Prostate gland (tissue), 2 donors: Measurements from ENCODE around the gene AADACL3. TPM values are rescaled to one million over a fixed set of nuclear protein-coding genes. Genes with fewer than 3 reads are reported as not detected.

Experiments used
- DNase-seq: peaks from one replicate; pipeline ENCODE4 v3.0.0-alpha.2; 2019; ENCODE audit warnings: low spot score
- H3K27ac ChIP-seq, 2 donors: fragments of 200-600 bp; sonication (generic); 2 replicates each; pipeline ENCODE4 v1.5.1; 2017 to 2019
- H3K27me3 ChIP-seq: fragments of 200-600 bp; sonication (generic); replicated peaks from 2 replicates; pipeline ENCODE4 v1.5.1; 2019; ENCODE audit not compliant: insufficient read depth
- H3K36me3 ChIP-seq, 2 donors: fragments of 200-600 bp; sonication (generic); 1 replicate in 1 of 2; 2 replicates in 1 of 2; pipeline versions ENCODE4 v1.5.1 to v1.8.1; 2017 to 2019
- H3K4me1 ChIP-seq: fragments of 200-600 bp; sonication (generic); replicated peaks from 2 replicates; pipeline ENCODE4 v1.5.1; 2019
- H3K4me3 ChIP-seq, 2 donors: fragments of 200-600 bp; sonication (generic); 2 replicates each; pipeline ENCODE4 v1.5.1; 2017 to 2019
- H3K9me3 ChIP-seq: fragments of 200-600 bp; sonication (generic); 2 replicates; pipeline ENCODE4 v1.5.1; 2017
- POLR2A ChIP-seq: fragments of 450-650 bp; IDR thresholded peaks from one replicate; pipeline ENCODE4 v1.6.1; 2016; ENCODE audit warnings: antibody characterized with exemption, mild to moderate bottlenecking
- POLR2AphosphoS5 ChIP-seq: sonication (generic); formaldehyde crosslinking; IDR thresholded peaks from one replicate; pipeline ENCODE4 v1.6.1; 2017; ENCODE audit warnings: antibody characterized with exemption
- WGBS: methylation state at CpG from one replicate; pipeline ENCODE4 v1.1.5; 2018; 5-methylcytosine and 5-hydroxymethylcytosine counted together
- intact Hi-C: fragments of 100-400 bp; cut with DNase I; formaldehyde crosslinking; loops from one replicate; pipeline ENCODE4 v1.14.2; 2022
- small RNA-seq, 2 donors: library from RNA; depleted of rRNA; stranded (forward); fragments of <200 nt; gene quantifications; one replicate each; pipeline ENCODE3, GENCODE V24; 2016
- total RNA-seq, 2 donors: library from RNA; depleted of rRNA; stranded (reverse); fragments of >200 nt; gene quantifications; one replicate each; pipeline ENCODE4 v1.1.0, GENCODE V29; 2016
- TF ChIP-seq, protein P1 (sequence below), 4 experiments: fragments of 200-600 bp in 2 of 4; fragments of 450-650 bp in 2 of 4; sonication (generic) in 2 of 4; IDR thresholded peaks; 1 replicate in 3 of 4; 2 replicates in 1 of 4; pipeline ENCODE4 v1.5.1; 2016 to 2019; ENCODE audit warnings: antibody characterized with exemption in 4 of 4, mild to moderate bottlenecking in 2 of 4, moderate library complexity in 2 of 4

AADACL3 gene
- total RNA-seq, 2 donors from 2014 or later, result not detected

DNA sequence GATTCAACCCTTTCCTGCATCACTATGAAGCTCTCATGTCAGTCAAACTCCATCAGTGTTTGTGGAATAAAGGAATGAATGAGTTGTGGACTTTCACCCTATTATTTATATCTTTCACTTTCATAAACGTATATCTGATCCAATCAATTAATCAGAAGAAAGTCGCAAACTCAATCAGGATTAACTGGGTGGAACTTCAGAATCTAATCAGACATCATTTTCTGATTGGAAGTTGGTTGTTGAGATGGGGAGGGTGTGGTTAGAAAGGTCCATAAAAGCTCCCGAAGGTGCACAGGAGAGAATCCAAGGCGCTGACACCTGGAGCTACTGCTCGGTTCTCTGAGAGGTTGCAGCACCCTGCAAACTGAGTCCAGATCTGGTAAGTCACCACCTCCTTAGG, 57.5 kb downstream of the AADACL3 start, which contains the start of gene PRAMEF12:
TSS of gene PRAMEF12 (plus strand) at position 301 of the 400 bp plus-strand sequence. CDS start 1,130 bp downstream, outside the sequence.
- H3K4me3 ChIP-seq, result no peak within 1 kb of the TSS

GRCh38 chr1:12774801-12775345, 59.0 kb downstream of the AADACL3 start:
- intact Hi-C loops, result no loop called here
- Histone ChIP-seq H3K27me3 (no peaks in the 10 kb centered on the region), H3K4me1 (no peaks in the 10 kb centered on the region), H3K9me3 (no peaks in the 10 kb centered on the region), H3K4me3 (no peak overlapping the region), H3K36me3 (no peaks in the 10 kb centered on the region), H3K27ac (no peak overlapping the region)
- no peak for DNase-seq
- TF ChIP-seq POLR2A (no peak), POLR2AphosphoS5 (no peak)
- TF ChIP-seq, protein P1, sequence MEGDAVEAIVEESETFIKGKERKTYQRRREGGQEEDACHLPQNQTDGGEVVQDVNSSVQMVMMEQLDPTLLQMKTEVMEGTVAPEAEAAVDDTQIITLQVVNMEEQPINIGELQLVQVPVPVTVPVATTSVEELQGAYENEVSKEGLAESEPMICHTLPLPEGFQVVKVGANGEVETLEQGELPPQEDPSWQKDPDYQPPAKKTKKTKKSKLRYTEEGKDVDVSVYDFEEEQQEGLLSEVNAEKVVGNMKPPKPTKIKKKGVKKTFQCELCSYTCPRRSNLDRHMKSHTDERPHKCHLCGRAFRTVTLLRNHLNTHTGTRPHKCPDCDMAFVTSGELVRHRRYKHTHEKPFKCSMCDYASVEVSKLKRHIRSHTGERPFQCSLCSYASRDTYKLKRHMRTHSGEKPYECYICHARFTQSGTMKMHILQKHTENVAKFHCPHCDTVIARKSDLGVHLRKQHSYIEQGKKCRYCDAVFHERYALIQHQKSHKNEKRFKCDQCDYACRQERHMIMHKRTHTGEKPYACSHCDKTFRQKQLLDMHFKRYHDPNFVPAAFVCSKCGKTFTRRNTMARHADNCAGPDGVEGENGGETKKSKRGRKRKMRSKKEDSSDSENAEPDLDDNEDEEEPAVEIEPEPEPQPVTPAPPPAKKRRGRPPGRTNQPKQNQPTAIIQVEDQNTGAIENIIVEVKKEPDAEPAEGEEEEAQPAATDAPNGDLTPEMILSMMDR (IDR thresholded peaks at IDR 0.05), result no peak
- 85% methylated on average over 5 of the region's 5 CpGs for WGBS

More for the DNA sequence above, 57.5 kb downstream of the AADACL3 start, which contains the start of gene PRAMEF12:
- H3K27ac ChIP-seq, result no peak within 1 kb of the TSS
- no peaks in the 10 kb centered on the region for H3K4me1 ChIP-seq
- no peaks in the 10 kb centered on the region for H3K36me3 ChIP-seq
- 91% methylated on average over 5 of the region's 5 CpGs for WGBS
- no peak for DNase-seq
- H3K27me3 ChIP-seq, result peaks cover 3% of the 10 kb centered on the region
- no peaks in the 10 kb centered on the region for H3K9me3 ChIP-seq
- TF ChIP-seq POLR2A, result no peak
- intact Hi-C loops, result no loop called here

- no peak for DNase-seq
Measured at GRCh38 chr1:12775443-12775842, 59.5 kb downstream of the AADACL3 start.

GRCh38 chr1:12776801-12777557, 61.1 kb downstream of the AADACL3 start:
- Histone ChIP-seq H3K27me3 (no peaks in the 10 kb centered on the region), H3K36me3 (no peaks in the 10 kb centered on the region), H3K9me3 (no peaks in the 10 kb centered on the region), H3K4me1 (no peaks in the 10 kb centered on the region), H3K27ac (no peak overlapping the region), H3K4me3 (no peak overlapping the region)
- intact Hi-C loops, result no loop called here
- 89% methylated on average over 15 of the region's 15 CpGs for WGBS
- no peak for DNase-seq
- TF ChIP-seq POLR2AphosphoS5 (no peak), POLR2A (no peak)
- TF ChIP-seq, protein P1 (IDR thresholded peaks at IDR 0.05), result no peak

More at GRCh38 chr1:12775443-12775842, 59.5 kb downstream of the AADACL3 start:
- intact Hi-C loops, result no loop called here
- no peak overlapping the region for H3K4me3 ChIP-seq
- no peaks in the 10 kb centered on the region for H3K9me3 ChIP-seq
- H3K27me3 ChIP-seq, result no peaks in the 10 kb centered on the region
- no peak for TF ChIP-seq POLR2A
- no peak overlapping the region for H3K27ac ChIP-seq
- H3K4me1 ChIP-seq, result no peaks in the 10 kb centered on the region
- no peaks in the 10 kb centered on the region for H3K36me3 ChIP-seq
- WGBS, result 89% methylated on average over 8 of the region's 8 CpGs

Small RNAs within 50 kb of the gene (small RNA-seq; reads per million reads assigned to genes)
- 0 reads per million in 2 donors for gene AC244670.1

Other genes with a start within 250 kb of the AADACL3 start
- gene DHRS3, start 97.9 kb upstream of the AADACL3 start, total RNA-seq, result 100 to 1,000 TPM; 171 to 178 TPM
- gene AADACL4, start 72.0 kb upstream of the AADACL3 start, total RNA-seq, result not detected
- gene CFAP107, start 30.1 kb downstream of the AADACL3 start, total RNA-seq, result 1 to 10 TPM in 1 of 2 donors, not detected in 1; 1.1 TPM
- gene PRAMEF12, start 57.6 kb downstream of the AADACL3 start, total RNA-seq, result not detected
- not detected for gene PRAMEF1, start 75.3 kb downstream of the AADACL3 start, total RNA-seq
- not detected for gene PRAMEF11, start 115.3 kb downstream of the AADACL3 start, total RNA-seq
- gene HNRNPCL1, start 132.6 kb downstream of the AADACL3 start, total RNA-seq, result not detected
- gene PRAMEF2, start 141.0 kb downstream of the AADACL3 start, total RNA-seq, result not detected
- not detected for gene PRAMEF4, start 170.1 kb downstream of the AADACL3 start, total RNA-seq
- gene PRAMEF10, start 182.2 kb downstream of the AADACL3 start, total RNA-seq, result not detected
- gene PRAMEF7, start 200.5 kb downstream of the AADACL3 start, total RNA-seq, result not detected
- gene PRAMEF6, start 231.5 kb downstream of the AADACL3 start, total RNA-seq, result not detected